OCI-LY1 (cell line): Measurements from ENCODE around the gene NPW.

Source experiments
- H2AFZ ChIP-seq: fragments of 200-600 bp; sonication (generic), shearing (Covaris generic); 2 replicates; pipeline ENCODE4 v1.6.0; 2014; ENCODE audit warnings: antibody characterized with exemption, mild to moderate bottlenecking, low read length
- H3F3A ChIP-seq: fragments of 200-600 bp; sonication (generic), shearing (Covaris generic); 2 replicates; pipeline ENCODE4 v1.6.0; 2014; ENCODE audit warnings: mild to moderate bottlenecking, antibody characterized with exemption, low read length, moderate library complexity; ENCODE audit not compliant: insufficient read depth
- H3K27ac ChIP-seq: fragments of 200-600 bp; sonication (generic); 2 replicates; pipeline ENCODE4 v1.5.1; 2014; ENCODE audit warnings: low read length, mixed run types, mild to moderate bottlenecking, low read depth; ENCODE audit not compliant: poor library complexity, severe bottlenecking
- H3K27me3 ChIP-seq: fragments of 200-600 bp; sonication (generic); 2 replicates; pipeline ENCODE4 v1.6.0; 2014; ENCODE audit warnings: antibody characterized with exemption, mild to moderate bottlenecking, low read length, moderate library complexity; ENCODE audit not compliant: insufficient read depth
- H3K36me3 ChIP-seq: fragments of 200-600 bp; sonication (generic); 2 replicates; pipeline ENCODE4 v1.6.1; 2014; ENCODE audit warnings: mild to moderate bottlenecking, antibody characterized with exemption, low read length, moderate library complexity, mixed read lengths; ENCODE audit not compliant: insufficient read depth
- H3K4me1 ChIP-seq: fragments of 200-600 bp; sonication (generic); 2 replicates; pipeline ENCODE4 v1.5.1; 2014; ENCODE audit warnings: mild to moderate bottlenecking, low read length, moderate library complexity; ENCODE audit not compliant: insufficient read depth, severe bottlenecking
- H3K4me2 ChIP-seq: fragments of 200-600 bp; sonication (generic), shearing (Covaris generic); 2 replicates; pipeline ENCODE4 v1.6.1; 2014; ENCODE audit warnings: low read length
- H3K4me3 ChIP-seq: fragments of 200-600 bp; sonication (generic); 2 replicates; pipeline ENCODE4 v1.5.1; 2014; ENCODE audit warnings: low read length, low read depth, mild to moderate bottlenecking, mixed read lengths; ENCODE audit not compliant: poor library complexity, severe bottlenecking
- H3K79me2 ChIP-seq: fragments of 200-600 bp; shearing (Covaris generic); 2 replicates; pipeline ENCODE4 v1.6.1; 2016; ENCODE audit warnings: mixed run types, low read length, mixed read lengths; ENCODE audit not compliant: insufficient read depth
- H3K9ac ChIP-seq: fragments of 200-600 bp; sonication (generic), shearing (Covaris generic); 2 replicates; pipeline ENCODE4 v1.6.1; 2014; ENCODE audit warnings: mild to moderate bottlenecking, low read length, mixed read lengths
- H3K9me2 ChIP-seq: fragments of 200-600 bp; sonication (generic), shearing (Covaris generic); 2 replicates; pipeline ENCODE4 v1.6.1; 2014; ENCODE audit warnings: low read depth, mild to moderate bottlenecking, low read length, mixed read lengths
- H3K9me3 ChIP-seq: fragments of 200-600 bp; shearing (Covaris generic); 2 replicates; pipeline ENCODE4 v1.6.1; 2014; ENCODE audit warnings: low read length, mixed read lengths
- H4K20me1 ChIP-seq: fragments of 200-600 bp; sonication (generic), shearing (Covaris generic); 2 replicates; pipeline ENCODE4 v1.6.0; 2016; ENCODE audit warnings: mild to moderate bottlenecking, low read length; ENCODE audit not compliant: insufficient read depth
- CTCF ChIP-seq: fragments of 200-600 bp; sonication (generic), shearing (Covaris generic); IDR thresholded peaks from 2 replicates; pipeline ENCODE4 v1.5.1; 2017; ENCODE audit warnings: mild to moderate bottlenecking, antibody characterized with exemption, low read length, moderate library complexity, mixed read lengths
- EZH2 ChIP-seq: fragments of 200-600 bp; sonication (generic), shearing (Covaris generic); IDR thresholded peaks from 2 replicates; pipeline ENCODE4 v1.8.0; 2017; ENCODE audit warnings: borderline replicate concordance, mixed run types, mild to moderate bottlenecking, antibody characterized with exemption, low read length, moderate library complexity, mixed read lengths

NPW gene

GRCh38 chr16:1980770-1981087, 38.9 kb upstream of the NPW start:
- no peaks in the 10 kb centered on the region for H3K79me2 ChIP-seq
- H4K20me1 ChIP-seq, result no peaks in the 10 kb centered on the region
- no peak overlapping the region for H3K27ac ChIP-seq
- no peaks in the 10 kb centered on the region; the same call in 1 of the 2 replicates for H3K27me3 ChIP-seq
- TF ChIP-seq EZH2 (no peak), CTCF (no peak)
- no peak overlapping the region for H3K9ac ChIP-seq
- no peaks in the 10 kb centered on the region for H3K9me3 ChIP-seq
- no peaks in the 10 kb centered on the region for H3F3A ChIP-seq
- H3K4me1 ChIP-seq, result peaks cover 22% of the 10 kb centered on the region
- no peak overlapping the region for H3K4me3 ChIP-seq
- no peaks in the 10 kb centered on the region for H3K9me2 ChIP-seq
- H2AFZ ChIP-seq, result no peak overlapping the region
- no peak overlapping the region for H3K4me2 ChIP-seq
- H3K36me3 ChIP-seq, result peaks cover 35% of the 10 kb centered on the region

GRCh38 chr16:1981398-1981836, 38.2 kb upstream of the NPW start, which contains the start of gene NOXO1:
TSS of gene NOXO1 (minus strand) at chr16:1981469. CDS start at chr16:1981179, 290 bp downstream.
- Histone ChIP-seq H3K4me3 (no peak within 1 kb of the TSS), H3K79me2 (no peaks in the 10 kb centered on the region), H3K27ac (no peak within 1 kb of the TSS), H4K20me1 (no peaks in the 10 kb centered on the region), H3K9me3 (no peaks in the 10 kb centered on the region), H3K4me2 (no peak within 1 kb of the TSS), H3K4me1 (peaks cover 22% of the 10 kb centered on the region), H2AFZ (no peak within 1 kb of the TSS), H3F3A (no peaks in the 10 kb centered on the region), H3K9ac (no peak within 1 kb of the TSS), H3K36me3 (peaks cover 35% of the 10 kb centered on the region), H3K27me3 (no peaks in the 10 kb centered on the region; the same call in 1 of the 2 replicates), H3K9me2 (no peaks in the 10 kb centered on the region)
- TF ChIP-seq EZH2 (no peak), CTCF (no peak)

GRCh38 chr16:1982013-1982433, 37.6 kb upstream of the NPW start:
- H3K9me2 ChIP-seq, result no peaks in the 10 kb centered on the region
- H3K9ac ChIP-seq, result no peak overlapping the region
- H3K27me3 ChIP-seq, result no peaks in the 10 kb centered on the region; the same call in 1 of the 2 replicates
- peaks cover 22% of the 10 kb centered on the region for H3K4me1 ChIP-seq
- no peak overlapping the region for H3K4me2 ChIP-seq
- peaks cover 32% of the 10 kb centered on the region for H3K36me3 ChIP-seq
- H2AFZ ChIP-seq, result no peak overlapping the region
- H3K27ac ChIP-seq, result no peak overlapping the region
- H3K9me3 ChIP-seq, result no peaks in the 10 kb centered on the region
- TF ChIP-seq EZH2, result no peak
- TF ChIP-seq CTCF, result no peak
- H3F3A ChIP-seq, result no peaks in the 10 kb centered on the region
- H3K4me3 ChIP-seq, result no peak overlapping the region
- H4K20me1 ChIP-seq, result no peaks in the 10 kb centered on the region
- H3K79me2 ChIP-seq, result no peaks in the 10 kb centered on the region
